Right forelimb (tissue), 1 donor: ENCODE results near the gene ABCB11.
"Not testable (repeated sequence)": the region's sequence is repeated elsewhere in the genome, so short reads cannot be mapped to it uniquely, and the experiment has no call there.

Source experiments
- DNase-seq: peaks from one replicate; pipeline ENCODE4 v3.0.0-alpha.2; 2018

Gene ABCB11

GRCh38 chr2:168874368-168875054 lies 156.6 kb downstream of the ABCB11 start:
- no peak for DNase-seq

- DNase-seq, result not testable (repeated sequence)
Measured at GRCh38 chr2:168870824-168871223, 160.3 kb downstream of the ABCB11 start.
